GM19351 (cell line): Measurements from ENCODE around the gene KCNC1.

ENCODE experiments used
- ATAC-seq: cut with Tn5 transposase; IDR thresholded peaks from one replicate; pipeline ENCODE4 v1.9.1; 2021; ENCODE audit warnings: mild to moderate bottlenecking, moderate library complexity; ENCODE audit not compliant: unreplicated experiment

The KCNC1 gene

DNA sequence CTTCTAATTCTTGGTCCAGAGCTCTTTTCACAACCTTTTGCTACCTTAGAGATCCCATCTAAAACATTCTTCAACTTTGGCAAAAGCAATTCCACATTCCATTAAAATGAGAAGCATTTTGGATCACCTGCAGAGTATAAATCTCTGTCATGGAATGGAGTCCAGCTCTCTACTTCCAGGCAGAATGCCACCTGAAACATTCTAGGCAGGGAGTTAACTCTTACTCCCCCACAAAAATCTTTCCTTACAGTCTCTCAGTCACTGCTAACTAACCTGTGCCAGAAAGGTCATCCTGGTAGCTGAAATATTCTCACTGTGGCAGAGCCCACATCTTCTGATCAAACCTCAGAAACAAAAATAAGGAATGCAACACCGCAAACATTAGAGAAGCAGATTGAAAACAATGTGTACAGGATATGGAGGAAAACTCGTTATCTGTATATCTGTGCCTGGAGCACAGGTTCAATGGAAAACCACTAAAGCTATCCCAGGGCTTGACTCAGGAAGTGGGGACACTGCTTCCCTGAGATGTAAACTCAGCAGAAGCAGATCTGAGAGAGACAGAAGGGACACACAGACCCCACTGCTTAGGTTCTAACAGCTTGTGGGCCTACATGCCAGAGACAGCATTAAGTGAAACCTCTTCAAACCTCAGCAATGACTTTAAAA is 78.9 kb downstream of the KCNC1 start:
- no peak for ATAC-seq

DNA sequence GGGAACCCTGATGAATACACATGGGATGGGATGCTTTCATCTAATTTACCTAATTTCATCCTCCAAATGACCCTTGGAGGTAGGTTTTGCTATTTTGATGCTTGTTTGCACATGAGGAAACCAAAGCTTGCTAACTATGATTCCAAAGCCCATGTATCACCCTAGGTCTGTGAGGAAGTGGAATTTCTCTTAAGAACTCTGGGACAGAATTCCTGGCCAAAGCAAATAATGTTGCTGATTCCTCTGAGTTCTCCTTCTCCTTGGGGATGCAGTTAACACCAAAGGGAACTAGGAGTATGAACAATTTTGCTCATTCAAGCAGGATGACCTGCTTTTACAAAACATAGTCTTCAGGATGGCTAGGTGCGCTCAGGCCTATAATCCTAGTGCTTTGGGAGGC is 80.0 kb downstream of the KCNC1 start:
- ATAC-seq: no peak

GRCh38 chr11:17816232-17816931 is 81.8 kb downstream of the KCNC1 start:
- ATAC-seq: no peak

- ATAC-seq: no peak
Measured at GRCh38 chr11:17821648-17822400, 87.2 kb downstream of the KCNC1 start.

DNA sequence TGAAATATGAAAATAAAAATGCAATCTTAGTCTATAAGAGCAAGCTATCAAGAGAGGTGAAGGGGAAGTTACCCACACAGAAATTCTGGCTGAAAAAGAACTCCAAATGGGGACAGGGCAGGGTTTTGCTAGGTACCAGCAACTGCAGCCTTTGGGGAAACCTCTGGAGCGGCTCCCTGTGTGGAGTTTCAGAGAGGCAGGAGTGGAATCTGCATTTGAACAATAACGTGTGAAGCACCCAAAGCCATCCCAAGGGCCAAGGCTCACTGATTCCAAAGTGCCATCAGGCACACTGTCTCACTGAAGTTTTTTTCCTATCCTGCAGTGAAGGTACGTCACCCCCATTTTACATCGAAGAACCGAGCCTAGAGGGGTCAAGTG is 87.8 kb downstream of the KCNC1 start:
- ATAC-seq: no peak

- no peak for ATAC-seq
Measured at GRCh38 chr11:17827006-17827405, 92.4 kb downstream of the KCNC1 start.

DNA sequence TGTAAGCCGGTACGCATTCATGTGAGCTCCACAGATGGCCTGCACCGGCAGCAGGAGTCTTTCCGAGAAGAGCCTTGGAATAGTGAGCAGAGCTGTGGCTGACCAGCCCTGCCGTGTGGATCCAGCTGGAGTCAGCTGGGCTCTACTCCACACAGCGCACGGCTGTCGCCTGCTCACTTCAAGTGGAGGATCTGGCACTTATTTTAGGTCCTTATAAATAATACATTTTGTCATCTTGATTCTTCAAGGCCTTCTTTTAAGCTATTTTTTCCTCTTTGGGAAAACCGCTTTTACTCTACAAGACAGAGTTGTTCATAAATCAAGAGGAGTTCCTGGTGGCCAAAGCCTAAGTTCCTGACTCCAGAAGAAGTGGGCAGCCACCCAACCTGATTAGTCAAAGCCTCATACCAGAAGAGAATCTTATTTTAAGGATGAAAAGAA is 93.8 kb downstream of the KCNC1 start:
- no peak for ATAC-seq

- ATAC-seq: no peak
Measured at GRCh38 chr11:17831228-17831627, 96.6 kb downstream of the KCNC1 start.

DNA sequence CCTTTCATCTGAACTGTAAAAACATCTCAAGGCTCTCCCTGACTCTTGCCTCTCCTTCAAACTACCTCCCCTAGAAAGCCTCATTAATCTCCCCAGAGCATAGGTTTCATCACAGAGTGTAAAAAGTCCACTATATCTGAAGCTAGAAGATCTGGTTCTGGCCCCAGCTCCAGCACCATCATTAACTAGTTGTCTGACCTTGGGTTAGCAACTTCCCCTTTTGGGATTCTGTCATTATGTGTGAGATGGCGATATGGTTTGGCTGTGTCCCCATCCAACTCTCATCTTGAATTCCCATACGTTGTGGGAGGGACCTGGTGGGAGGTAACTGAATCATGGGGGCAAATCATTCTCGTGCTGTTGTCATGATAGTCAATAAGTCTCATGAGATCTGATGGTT is 97.3 kb downstream of the KCNC1 start:
- no peak for ATAC-seq
